Mucosa of gallbladder (tissue), 1 donor: ENCODE results near the gene TMEM178A. TPM values are rescaled to one million over a fixed set of nuclear protein-coding genes. Genes with fewer than 3 reads are reported as not detected.
"Not testable (repeated sequence)": the region's sequence is repeated elsewhere in the genome, so short reads cannot be mapped to it uniquely, and the experiment has no call there.

ENCODE experiments used
- DNase-seq: peaks from one replicate; pipeline ENCODE4 v3.0.0-alpha.2; 2020; ENCODE audit warnings: low spot score
- total RNA-seq: library from RNA; stranded (reverse); gene quantifications from one replicate; pipeline ENCODE4 v1.2.1, GENCODE V29; 2021
- donor health status: DM: no; HTN: no; CAD: no.

TMEM178A gene
- total RNA-seq, 1 donor from 2014 or later, result 2.7 TPM

GRCh38 chr2:39647104-39647765, 18.5 kb upstream of the TMEM178A start:
- no peak for DNase-seq

GRCh38 chr2:39648580-39648979, 17.1 kb upstream of the TMEM178A start:
- no peak for DNase-seq

GRCh38 chr2:39649511-39649910, 16.2 kb upstream of the TMEM178A start:
- DNase-seq, result no peak

- DNase-seq, result no peak
These were observed 15.2 kb upstream of the TMEM178A start for GRCh38 chr2:39650468-39650867.

GRCh38 chr2:39656215-39656614, 9.5 kb upstream of the TMEM178A start:
- DNase-seq, result not testable (repeated sequence)

GRCh38 chr2:39657287-39657937, 8.3 kb upstream of the TMEM178A start:
- no peak for DNase-seq

- no peak for DNase-seq
These were observed 7.3 kb upstream of the TMEM178A start for GRCh38 chr2:39658371-39658770.

GRCh38 chr2:39659765-39660611, 5.7 kb upstream of the TMEM178A start:
- DNase-seq, result no peak

GRCh38 chr2:39660612-39661236, 5.0 kb upstream of the TMEM178A start:
- DNase-seq, result no peak

- DNase-seq, result no peak
These were observed 3.9 kb upstream of the TMEM178A start for GRCh38 chr2:39661826-39662225.

GRCh38 chr2:39663187-39663930, 2.4 kb upstream of the TMEM178A start:
- no peak for DNase-seq

- DNase-seq, result no peak
These were observed 1.4 kb upstream of the TMEM178A start for GRCh38 chr2:39664232-39664887.

- DNase-seq, result no peak
These were observed 677 bp upstream of the TMEM178A start for GRCh38 chr2:39664888-39665591.

GRCh38 chr2:39666491-39667101, 879 bp downstream of the TMEM178A start:
- DNase-seq, result no peak

GRCh38 chr2:39667104-39667885, 1.6 kb downstream of the TMEM178A start:
- no peak for DNase-seq

GRCh38 chr2:39667886-39668276, 2.2 kb downstream of the TMEM178A start:
- no peak for DNase-seq

GRCh38 chr2:39668576-39669080, 2.9 kb downstream of the TMEM178A start:
- DNase-seq, result no peak

GRCh38 chr2:39671604-39672003, 5.9 kb downstream of the TMEM178A start:
- no peak for DNase-seq

GRCh38 chr2:39673018-39673417, 7.3 kb downstream of the TMEM178A start:
- no peak for DNase-seq
